HG03439 (cell line): Measurements from ENCODE around the gene COLGALT1.

Experiments used
- ATAC-seq: cut with Tn5 transposase; IDR thresholded peaks from one replicate; pipeline ENCODE4 v1.9.1; 2021; ENCODE audit warnings: mild to moderate bottlenecking, moderate library complexity; ENCODE audit not compliant: unreplicated experiment

Gene COLGALT1

GRCh38 chr19:17617807-17618192 lies 62.4 kb downstream of the COLGALT1 start:
- no peak for ATAC-seq

GRCh38 chr19:17618281-17618903 lies 62.9 kb downstream of the COLGALT1 start:
- ATAC-seq, result no peak

- no peak for ATAC-seq
Observed at GRCh38 chr19:17618936-17619335, 63.5 kb downstream of the COLGALT1 start.

- ATAC-seq, result no peak
Observed at GRCh38 chr19:17620696-17621095, 65.2 kb downstream of the COLGALT1 start.

GRCh38 chr19:17623224-17623935 lies 67.9 kb downstream of the COLGALT1 start:
- ATAC-seq, result no peak

GRCh38 chr19:17624314-17624991 lies 69.0 kb downstream of the COLGALT1 start:
- ATAC-seq, result no peak

- ATAC-seq, result no peak
Observed at GRCh38 chr19:17625043-17625442, 69.6 kb downstream of the COLGALT1 start.

GRCh38 chr19:17625980-17626379 lies 70.5 kb downstream of the COLGALT1 start:
- no peak for ATAC-seq

GRCh38 chr19:17626456-17627015 lies 71.1 kb downstream of the COLGALT1 start:
- ATAC-seq, result no peak

GRCh38 chr19:17627161-17627560 lies 71.7 kb downstream of the COLGALT1 start:
- no peak for ATAC-seq

- ATAC-seq, result no peak
Observed at GRCh38 chr19:17627921-17628320, 72.5 kb downstream of the COLGALT1 start.

GRCh38 chr19:17629760-17630159 lies 74.3 kb downstream of the COLGALT1 start:
- no peak for ATAC-seq

GRCh38 chr19:17632577-17632976 lies 77.1 kb downstream of the COLGALT1 start:
- ATAC-seq, result no peak
